CD4-positive, alpha-beta T cell treated with Interleukin-2 at 100 ng/mL for 4 hours (primary cell): ENCODE results near the gene DPM3.
"Not testable (repeated sequence)": the region's sequence is repeated elsewhere in the genome, so short reads cannot be mapped to it uniquely, and the experiment has no call there.

Experiments used
- DNase-seq: peaks from one replicate; pipeline ENCODE4 v3.0.0-alpha.2; 2020; ENCODE audit warnings: low spot score

Gene DPM3

DNA sequence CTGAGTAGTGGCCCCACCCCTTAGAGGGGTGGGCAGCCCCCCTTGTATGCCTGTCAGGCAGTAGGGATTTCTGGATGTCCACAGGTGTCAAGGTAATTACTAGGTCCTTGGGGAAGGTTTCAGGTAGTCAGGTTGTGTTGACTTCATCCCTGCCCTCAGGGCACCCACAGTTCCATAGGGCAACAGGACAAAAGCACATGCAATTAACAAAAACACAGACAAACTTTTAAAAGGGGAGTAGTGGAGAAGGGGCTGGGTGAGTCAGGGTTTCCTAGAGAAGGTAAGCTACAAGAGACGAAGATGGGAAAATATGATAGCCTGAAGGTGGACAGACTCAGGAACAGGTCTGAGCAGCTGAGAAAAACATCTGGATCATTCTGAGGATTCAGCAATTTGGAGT is 18.7 kb upstream of the DPM3 start:
- no peak for DNase-seq

DNA sequence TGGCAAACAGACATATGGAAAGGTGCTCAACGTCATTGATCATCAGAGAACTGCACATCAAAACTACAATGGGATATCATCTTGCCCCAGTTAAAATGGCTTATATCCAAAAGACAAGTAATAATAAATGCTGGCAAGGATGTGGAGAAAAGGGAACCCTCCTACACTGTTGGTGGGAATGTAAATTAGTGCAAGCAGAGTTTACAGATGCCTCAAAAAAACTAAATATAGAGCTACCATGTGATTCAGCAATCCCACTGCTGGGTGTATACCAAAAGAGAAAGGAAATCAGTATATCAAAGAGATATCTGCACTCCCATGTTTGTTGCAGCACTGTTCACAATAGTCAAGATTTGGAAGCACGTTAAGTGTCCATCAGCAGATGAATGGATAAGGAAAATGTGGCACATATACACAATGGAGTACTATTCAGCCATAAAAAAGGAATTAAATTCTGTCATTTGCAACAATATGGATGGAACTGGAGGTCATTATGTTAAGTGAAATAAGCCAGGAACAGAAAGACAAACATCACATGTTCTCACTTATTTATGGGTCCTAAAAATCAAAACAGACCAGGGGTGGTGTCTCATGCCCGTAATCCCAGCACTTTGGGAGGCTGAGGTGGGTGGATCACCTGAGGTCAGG is 15.8 kb upstream of the DPM3 start:
- not testable (repeated sequence) for DNase-seq

DNA sequence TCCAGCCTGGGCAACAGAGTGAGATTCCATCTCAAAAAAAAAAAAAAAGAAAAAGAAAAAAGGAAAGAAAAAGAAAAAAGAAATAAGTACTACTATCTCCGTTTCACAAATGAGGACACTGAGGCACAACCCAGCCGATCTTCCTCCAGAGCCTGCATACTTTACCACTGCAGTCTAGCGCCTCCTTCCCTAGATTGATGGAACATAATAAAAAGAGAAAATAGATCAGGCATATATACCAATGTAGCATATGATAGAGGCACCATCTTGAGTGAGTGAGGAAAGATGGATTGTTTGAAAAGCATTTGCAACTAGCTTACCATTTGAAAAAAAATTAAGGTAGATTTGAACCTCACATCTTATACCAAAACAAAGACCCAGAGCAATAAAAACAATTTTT is 5.2 kb upstream of the DPM3 start:
- DNase-seq = no peak

DNA sequence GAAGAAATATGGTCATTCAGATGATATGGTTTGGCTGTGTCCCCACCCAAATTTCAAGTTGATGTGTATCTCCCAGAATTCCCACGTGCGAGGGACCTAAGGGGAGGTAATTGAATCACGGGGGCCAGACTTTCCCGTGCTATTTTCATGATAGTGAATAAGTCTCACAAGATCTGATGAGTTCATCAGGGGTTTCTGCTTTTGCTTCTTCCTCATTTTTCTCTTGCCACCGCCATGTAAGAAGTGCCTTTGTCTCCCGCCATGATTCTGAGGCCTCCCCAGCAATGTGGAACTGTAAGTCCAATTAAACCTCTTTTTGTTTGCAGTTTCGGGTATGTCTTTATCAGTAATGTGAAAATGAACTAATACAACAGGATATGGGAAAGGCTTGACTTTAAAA is 1.4 kb upstream of the DPM3 start:
- DNase-seq = no peak

DNA sequence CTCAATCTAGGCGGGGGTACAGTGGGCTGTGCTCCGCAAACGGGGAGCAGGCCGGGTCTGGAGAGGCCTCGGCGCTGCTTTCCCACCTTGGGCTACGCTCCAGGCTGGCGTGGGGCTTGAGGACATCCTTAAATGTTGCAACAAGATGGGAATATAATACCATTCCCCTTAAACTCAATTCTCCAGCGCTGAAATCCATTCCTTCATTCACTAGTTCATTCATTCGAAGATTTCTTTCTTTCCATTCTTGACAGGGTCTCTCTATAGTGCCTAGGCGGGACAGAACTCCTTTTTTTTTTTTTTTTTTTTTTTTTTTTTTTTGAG is 261 bp upstream of the DPM3 start:
- no peak for DNase-seq

DNA sequence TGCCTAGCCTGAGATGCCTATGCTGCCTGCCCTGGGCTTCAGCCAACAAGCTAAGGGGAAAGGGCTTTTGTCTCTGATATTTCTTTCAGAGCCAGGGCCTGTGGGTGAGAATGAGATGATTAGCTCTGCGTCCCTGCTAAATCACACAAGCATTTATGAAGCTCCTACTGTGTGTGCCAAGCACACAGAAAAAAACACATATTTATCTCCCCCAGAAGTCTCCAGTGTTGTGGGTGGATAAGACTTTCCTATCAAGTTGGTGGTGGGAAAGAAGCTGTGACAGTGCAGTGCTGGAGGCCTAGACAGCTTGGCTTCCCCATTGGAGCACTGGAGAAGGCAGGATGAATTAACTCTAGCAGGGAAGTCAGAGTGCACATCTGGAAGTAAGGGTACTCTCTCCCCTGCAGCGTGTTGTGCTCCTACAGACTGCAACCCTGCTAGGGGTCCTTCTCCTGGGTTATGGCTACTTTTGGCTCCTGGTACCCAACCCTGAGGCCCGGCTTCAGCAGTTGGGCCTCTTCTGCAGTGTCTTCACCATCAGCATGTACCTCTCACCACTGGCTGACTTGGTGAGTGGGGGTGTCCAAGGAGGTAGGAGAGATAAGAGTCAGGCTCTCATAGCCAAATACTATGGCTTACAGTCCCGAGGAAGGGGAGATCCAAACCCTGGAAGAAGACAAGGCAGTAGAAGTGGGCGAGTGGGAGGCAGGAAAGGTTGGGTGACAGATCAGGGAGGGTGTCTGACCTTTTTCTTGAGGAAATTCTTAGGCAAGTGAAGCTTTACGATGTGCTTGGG is 3.0 kb downstream of the DPM3 start:
- no peak for DNase-seq

DNA sequence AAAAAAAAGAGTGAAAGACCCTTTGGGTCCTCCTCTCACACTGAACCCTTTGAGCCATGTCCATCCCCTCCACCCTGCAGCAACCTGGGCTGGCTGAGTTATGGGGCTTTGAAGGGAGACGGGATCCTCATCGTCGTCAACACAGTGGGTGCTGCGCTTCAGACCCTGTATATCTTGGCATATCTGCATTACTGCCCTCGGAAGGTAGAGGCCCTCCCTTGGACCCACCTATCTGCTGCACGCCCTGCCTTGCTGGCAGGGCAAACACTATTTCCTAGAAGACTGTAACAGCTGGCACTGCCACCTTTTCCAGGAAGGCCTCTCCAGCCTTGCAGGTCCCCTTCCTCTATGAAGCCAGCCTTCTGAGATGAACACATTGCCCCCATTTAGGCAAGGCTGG is 3.6 kb downstream of the DPM3 start:
- peak; percentile 60 for DNase-seq

DNA sequence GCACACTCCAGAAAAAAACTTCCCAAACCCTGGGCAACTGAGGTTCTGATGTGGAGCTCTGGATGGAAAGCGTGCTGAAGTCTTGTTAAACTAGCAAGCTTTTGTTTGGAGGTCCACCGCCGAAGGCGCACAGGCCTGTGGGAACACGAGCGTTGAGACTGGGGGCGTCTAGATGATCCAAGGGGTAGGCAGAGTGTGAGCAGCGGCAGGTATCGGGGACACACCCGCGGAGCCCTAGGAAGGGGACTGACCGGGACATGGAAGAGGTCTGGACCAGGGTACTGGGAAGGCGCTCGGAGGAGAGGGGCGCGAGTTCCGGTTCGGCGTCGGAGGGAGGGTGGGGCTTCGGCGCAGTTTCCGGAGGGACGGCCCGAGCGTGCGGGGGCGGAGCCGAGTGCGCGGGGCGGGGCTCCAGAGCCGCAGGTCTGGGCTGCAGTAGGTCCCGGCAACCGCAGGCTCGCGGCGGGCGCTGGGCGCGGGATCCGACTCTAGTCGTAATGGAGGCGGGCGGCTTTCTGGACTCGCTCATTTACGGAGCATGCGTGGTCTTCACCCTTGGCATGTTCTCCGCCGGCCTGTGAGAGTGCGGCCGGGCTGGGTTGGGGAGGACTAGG is 4.8 kb downstream of the DPM3 start, which contains the start of gene SLC50A1:
Gene SLC50A1, plus strand, starts transcription at position 438 of the 614 bp plus-strand sequence. Its CDS starts 60 bp downstream, at position 498.
- peak; percentile 89 for DNase-seq

DNA sequence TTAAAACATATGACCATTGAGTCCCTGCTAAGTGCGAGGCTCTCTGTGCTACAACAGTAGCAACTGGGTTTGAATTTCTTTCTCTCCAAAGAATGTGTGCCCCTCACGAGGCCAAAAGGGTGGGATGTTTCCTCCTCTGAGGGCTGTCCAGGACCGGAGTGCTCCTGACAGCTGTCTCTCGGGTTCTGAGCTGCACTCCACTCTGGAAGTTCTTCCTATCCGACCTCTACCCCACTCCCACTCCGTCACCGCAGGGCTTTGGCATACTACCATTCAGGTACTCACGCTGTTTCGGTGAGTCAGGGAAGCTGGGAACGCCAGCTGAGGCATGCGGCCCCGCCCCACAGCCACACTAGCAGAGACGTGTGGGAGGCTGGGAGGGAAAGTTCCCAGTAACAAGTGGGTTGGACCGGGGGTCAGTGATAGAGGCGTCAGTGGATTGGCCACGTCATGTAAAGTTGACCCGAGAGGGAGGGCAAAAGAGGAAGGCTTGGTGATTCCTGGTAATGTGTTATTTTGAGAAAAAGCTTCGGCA is 5.4 kb downstream of the DPM3 start:
- DNase-seq = peak; percentile 50

DNA sequence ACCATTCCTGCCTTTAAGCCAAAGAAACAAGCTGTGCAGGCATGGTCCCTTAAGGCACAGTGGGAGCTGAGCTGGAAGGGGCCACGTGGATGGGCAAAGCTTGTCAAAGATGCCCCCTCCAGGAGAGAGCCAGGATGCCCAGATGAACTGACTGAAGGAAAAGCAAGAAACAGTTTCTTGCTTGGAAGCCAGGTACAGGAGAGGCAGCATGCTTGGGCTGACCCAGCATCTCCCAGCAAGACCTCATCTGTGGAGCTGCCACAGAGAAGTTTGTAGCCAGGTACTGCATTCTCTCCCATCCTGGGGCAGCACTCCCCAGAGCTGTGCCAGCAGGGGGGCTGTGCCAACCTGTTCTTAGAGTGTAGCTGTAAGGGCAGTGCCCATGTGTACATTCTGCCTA is 6.0 kb downstream of the DPM3 start:
- DNase-seq = no peak

DNA sequence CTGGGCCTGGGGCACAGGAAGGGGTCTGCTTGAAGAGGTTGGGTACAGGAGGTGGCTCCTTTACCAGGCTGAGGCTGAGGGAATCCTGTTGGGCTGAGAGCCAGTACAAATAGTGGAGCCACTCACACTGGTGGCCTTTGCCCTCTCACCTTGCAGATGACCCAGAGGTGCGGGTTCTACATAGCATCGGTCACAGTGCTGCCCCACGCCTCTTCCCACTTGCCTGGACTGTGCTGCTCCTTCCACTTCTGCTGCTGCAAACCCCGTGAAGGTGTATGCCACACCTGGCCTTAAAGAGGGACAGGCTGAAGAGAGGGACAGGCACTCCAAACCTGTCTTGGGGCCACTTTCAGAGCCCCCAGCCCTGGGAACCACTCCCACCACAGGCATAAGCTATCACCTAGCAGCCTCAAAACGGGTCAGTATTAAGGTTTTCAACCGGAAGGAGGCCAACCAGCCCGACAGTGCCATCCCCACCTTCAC is 6.5 kb downstream of the DPM3 start:
- DNase-seq = no peak

DNA sequence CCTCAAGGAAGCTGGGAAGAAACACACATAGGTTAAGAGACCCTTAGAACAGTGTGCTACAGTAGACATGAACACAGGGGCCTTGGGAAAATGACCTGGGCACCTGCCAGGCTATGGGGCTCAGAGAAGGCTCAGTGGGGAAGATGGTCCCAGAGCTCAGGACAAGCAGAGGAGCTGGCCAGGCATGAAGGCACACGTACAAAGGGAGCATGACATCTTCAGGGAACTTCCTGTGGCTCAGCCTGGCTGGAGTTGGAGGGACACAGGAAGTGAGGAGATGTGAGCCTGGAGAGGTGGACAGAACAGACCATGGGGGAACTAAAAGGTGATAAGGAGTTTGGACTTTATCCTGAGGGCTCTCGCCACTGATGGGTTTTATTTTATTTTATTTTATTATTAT is 8.5 kb downstream of the DPM3 start:
- DNase-seq = no peak

DNA sequence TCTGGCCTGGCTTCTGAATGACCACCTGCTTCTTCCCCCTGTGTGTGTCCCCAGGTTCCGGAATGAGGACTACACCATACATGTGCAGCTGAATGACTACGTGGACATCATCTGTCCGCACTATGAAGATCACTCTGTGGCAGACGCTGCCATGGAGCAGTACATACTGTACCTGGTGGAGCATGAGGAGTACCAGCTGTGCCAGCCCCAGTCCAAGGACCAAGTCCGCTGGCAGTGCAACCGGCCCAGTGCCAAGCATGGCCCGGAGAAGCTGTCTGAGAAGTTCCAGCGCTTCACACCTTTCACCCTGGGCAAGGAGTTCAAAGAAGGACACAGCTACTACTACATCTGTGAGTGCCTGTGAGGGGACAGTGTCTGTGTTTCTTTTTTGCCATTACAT is 9.0 kb downstream of the DPM3 start:
- no peak for DNase-seq

DNA sequence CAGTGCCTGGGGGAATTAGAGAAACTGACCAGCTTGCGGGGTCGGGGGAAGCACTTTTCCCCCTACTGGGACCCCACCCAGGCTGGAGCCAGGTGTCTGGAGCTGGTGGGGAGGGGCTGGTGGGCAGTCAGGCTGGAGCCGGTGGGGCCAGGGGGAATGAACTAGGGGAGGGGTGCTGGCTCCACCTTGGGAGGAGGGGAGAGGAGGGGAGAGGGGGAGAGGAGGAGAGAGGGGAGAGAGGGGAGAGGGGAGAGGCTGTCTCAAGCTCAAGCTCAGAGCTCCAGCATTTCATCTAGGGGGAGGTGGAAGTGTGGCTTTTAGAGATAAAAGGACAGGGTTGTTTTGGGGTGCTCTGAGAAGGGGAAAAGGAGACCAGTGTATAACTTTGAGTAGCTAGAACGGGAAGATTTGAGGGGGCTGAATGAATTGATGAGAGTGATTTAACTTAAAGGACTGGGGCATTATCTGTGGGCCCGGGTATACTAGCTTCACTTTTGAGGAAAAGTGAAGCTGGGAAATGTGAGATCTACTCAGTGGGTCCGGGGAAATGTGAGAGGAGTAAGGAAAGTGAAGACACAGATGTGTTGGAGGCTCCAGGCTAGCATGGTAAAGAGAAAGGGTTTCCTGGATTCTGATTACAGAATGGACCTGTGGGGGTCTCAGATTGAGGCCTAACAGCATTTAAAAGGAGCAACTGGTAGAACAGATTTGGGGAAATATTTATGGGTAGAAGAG is 9.9 kb downstream of the DPM3 start:
- no peak for DNase-seq

DNA sequence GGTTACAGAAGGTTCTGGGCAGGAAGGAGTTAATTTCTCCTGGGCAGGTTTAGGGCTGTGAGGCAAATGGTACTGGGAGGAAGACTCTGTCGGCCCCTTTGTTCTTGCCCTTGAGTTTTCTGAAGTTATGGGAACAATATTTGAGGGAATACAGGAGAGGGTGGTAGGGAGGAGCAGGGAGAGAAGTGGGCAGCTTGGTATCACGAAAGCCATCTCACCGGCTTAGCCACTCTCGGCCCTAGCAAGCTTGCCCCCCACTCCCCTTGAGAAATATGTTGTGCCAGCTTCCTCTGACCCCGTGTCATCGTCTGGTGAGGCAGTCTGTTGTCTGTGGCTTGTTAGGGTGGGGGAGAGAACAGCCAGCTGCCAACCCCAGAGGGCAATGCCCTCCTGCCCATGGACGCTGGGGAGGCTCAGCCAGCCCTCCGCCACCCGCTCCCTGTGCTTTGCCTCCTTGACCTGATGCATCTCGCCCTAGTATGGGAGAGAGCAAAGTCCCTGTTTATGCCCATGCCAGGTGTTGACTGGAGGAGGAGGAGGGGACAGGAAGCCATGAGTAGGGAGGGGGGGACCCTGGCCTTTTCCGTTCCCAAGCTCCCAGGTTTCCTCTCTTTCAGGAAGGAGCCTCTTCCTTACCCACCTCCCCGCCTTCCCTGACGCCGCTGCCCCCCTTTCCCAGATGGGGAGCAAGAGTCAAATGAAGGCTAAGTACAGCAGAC is 11.4 kb downstream of the DPM3 start:
- DNase-seq = no peak

DNA sequence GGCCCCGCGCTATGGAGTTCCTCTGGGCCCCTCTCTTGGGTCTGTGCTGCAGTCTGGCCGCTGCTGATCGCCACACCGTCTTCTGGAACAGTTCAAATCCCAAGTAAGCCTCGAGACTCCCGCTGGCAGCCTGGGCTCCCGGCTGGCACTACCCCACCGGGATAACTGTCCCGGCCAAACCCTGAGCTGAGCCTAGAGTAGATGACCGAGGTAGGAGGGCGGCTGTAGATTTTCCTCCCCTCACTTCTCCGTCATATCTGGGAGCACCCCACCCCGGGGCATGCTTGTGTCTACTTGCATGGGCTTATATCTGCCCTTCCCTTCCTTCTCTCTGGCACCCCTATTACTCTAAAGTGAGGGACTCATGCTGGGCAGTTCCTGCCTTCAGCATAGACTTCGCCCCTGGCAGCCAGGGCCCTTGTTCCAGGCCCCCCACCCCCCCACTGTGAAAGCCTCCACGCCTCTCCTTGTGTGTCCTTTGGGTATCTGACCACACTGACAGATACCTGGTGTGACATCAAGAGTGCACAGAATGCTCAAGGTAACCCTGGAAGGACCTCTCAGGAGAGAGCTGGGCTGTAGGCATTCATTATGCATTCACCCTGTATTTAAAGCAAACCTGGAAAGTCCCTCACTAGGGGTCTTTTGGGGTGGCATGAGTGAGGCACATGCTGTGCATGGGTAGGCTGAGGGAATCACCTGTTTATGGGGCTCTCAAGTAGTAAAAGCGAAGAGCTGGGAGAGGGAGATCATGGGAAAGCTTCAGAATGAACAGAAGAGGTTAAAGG is 12.2 kb downstream of the DPM3 start:
- no peak for DNase-seq

DNA sequence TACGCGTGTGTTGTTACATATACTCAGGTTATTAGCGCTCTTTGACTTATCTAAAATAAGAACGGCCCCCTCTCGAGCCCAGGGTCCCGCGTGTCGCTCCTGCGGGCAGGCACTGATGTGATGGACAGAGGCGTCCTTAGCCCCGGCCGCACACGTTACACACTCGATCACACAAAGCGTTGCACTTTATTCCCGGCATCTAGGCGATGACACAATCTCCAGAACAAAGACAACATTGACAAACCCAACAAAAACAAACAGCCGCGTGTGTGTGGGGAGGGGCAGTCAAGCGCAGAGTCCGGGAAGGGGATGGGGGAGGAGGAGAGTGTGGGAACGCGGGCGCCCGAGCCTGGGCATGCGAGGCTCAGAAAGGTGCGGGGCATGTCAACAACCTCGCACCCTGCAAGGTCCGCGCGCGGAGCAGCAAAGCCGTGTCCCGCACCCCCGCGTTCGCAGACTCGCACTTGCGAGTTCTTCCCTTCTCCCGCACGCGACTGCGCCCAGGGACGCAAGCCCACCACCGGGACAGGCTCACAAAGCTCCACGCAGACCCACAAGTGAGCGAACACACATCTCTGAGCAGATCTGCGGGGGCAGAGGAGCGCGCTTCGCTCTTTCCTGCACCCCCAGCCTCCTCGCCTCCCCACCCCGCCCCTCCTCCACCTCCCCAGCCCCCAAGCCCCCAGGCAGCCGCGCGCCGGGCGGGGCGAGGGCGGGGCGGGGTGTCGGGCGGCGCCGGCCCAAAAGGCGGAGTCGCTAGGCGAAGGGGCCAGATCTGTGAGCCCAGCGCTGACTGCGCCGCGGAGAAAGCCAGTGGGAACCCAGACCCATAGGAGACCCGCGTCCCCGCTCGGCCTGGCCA is 13.0 kb downstream of the DPM3 start, which contains the start of gene EFNA1:
Gene EFNA1, plus strand, starts transcription at position 772 of the 862 bp plus-strand sequence. CDS start 102 bp downstream, outside the sequence.
- peak; percentile 27 for DNase-seq

DNA sequence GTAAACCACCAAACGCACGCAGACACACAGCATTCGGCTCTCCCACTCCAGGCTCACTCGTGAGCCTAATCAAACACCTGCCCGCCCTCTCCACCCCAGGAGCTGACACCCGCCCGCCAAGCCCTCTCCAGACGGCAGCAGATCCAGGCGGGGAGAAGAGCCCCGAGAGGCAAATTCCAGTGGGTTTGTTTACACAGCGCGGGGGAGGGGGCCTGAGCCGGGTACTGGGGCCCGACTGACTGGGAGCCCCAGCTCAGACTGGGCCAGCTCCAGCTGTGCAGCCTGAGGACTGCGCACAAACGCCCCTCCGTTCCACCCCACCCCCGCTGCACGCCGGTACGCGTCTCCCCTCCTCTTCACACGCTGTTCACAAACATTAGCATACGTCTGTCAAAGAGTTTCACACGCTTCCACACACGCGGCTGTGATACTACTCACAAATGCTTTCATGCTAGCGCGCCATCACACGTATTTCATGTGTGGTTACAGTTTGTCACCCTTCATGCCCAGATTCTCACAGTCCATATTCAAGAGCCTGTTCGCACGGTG is 13.7 kb downstream of the DPM3 start:
- DNase-seq = peak; percentile 43

DNA sequence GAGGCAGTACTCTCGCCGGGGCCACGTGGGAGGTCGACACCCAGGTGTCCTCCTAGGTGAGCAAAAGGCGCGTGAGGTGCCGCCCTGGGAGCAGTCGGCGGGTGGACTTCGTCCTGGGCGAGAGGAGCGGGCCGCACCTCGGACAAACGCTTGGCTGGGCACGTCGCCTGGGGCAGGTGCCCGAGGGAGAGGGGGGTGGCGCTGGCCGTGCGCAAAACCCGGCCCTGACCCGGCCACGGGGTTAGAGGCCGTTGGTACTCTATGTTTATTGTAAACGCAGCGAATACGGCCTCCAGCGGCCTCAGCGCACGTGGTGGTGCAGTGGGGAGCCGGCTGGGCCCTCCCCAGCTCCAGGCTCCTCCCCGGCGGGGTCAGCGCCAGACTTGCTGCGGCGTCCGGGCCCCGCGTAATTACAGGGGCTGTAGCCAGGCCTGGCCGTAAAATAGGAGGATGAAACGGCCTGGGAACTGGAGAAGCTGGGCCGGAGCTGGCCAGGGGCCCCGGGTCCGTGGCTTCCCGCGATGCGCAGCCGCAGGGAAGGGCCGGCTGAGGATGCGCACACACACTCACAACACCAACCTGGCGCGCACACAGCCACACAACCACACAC is 14.3 kb downstream of the DPM3 start:
- DNase-seq = no peak
